Fibroblast of lung (primary cell): ENCODE results near the gene ANK2. TPM values are rescaled to one million over a fixed set of nuclear protein-coding genes. Genes with fewer than 3 reads are reported as not detected.

Experiments used
- DNase-seq, 2 donors: peaks; one replicate each; pipeline versions ENCODE4 v3.0.0 to v3.0.0-alpha.2; 2010; ENCODE audit warnings: low read depth in 2 of 2
- H2AFZ ChIP-seq: 2 replicates; pipeline ENCODE4 v1.5.1; 2012; ENCODE audit warnings: low read length, control low read depth, inconsistent platforms
- H3K27ac ChIP-seq: 2 replicates; pipeline ENCODE4 v1.5.1; 2011; ENCODE audit warnings: low read length, control low read depth; ENCODE audit not compliant: insufficient read depth
- H3K27me3 ChIP-seq: 2 replicates; pipeline ENCODE4 v1.5.1; 2011; ENCODE audit warnings: mild to moderate bottlenecking, low read length; ENCODE audit not compliant: control insufficient read depth, insufficient read depth
- H3K36me3 ChIP-seq: 2 replicates; pipeline ENCODE4 v1.5.1; 2011; ENCODE audit warnings: low read length; ENCODE audit not compliant: control insufficient read depth, insufficient read depth
- H3K4me1 ChIP-seq: 2 replicates; pipeline ENCODE4 v1.5.1; 2011; ENCODE audit warnings: low read length; ENCODE audit not compliant: control insufficient read depth, insufficient read depth; ENCODE audit errors: extremely low read depth
- H3K4me2 ChIP-seq: 2 replicates; pipeline ENCODE4 v1.5.1; 2011; ENCODE audit warnings: low read length, control low read depth; ENCODE audit not compliant: insufficient read depth; ENCODE audit errors: extremely low read depth
- H3K4me3 ChIP-seq, 4 experiments: fragments of 200-600 bp in 1 of 4; sonication (generic) in 1 of 4; replicated peaks in 1 of 4; 2 replicates each; pipeline ENCODE4 v1.5.1; 2011 to 2016; ENCODE audit warnings: low read length in 4 of 4, low read depth in 3 of 4, mild to moderate bottlenecking in 3 of 4, control low read depth in 2 of 4, inconsistent platforms in 1 of 4, mixed read lengths in 1 of 4; ENCODE audit not compliant: insufficient read depth in 1 of 4; ENCODE audit errors: control extremely low read depth in 1 of 4
- H3K79me2 ChIP-seq: 2 replicates; pipeline ENCODE4 v1.5.1; 2012; ENCODE audit warnings: mild to moderate bottlenecking, low read length, inconsistent platforms; ENCODE audit not compliant: control insufficient read depth, insufficient read depth
- H3K9ac ChIP-seq: 2 replicates; pipeline ENCODE4 v1.5.1; 2011; ENCODE audit warnings: mild to moderate bottlenecking, low read length, control low read depth; ENCODE audit not compliant: insufficient read depth
- H3K9me3 ChIP-seq: 2 replicates; pipeline ENCODE4 v1.5.1; 2012; ENCODE audit warnings: low read depth, low read length; ENCODE audit not compliant: control insufficient read depth, insufficient read depth
- H4K20me1 ChIP-seq: 2 replicates; pipeline ENCODE4 v1.5.1; 2011; ENCODE audit warnings: low read length; ENCODE audit not compliant: control insufficient read depth, insufficient read depth; ENCODE audit errors: extremely low read depth
- CTCF ChIP-seq, 2 donors: IDR thresholded peaks in 1 of 2; conservative IDR thresholded peaks in 1 of 2; 1 replicate in 1 of 2; 2 replicates in 1 of 2; pipeline ENCODE4 v1.5.1; 2011 to 2012; ENCODE audit warnings: low read length in 2 of 2, control low read depth in 1 of 2, inconsistent platforms in 1 of 2, low read depth in 1 of 2, mild to moderate bottlenecking in 1 of 2
- EZH2 ChIP-seq: IDR thresholded peaks from 2 replicates; pipeline ENCODE4 v1.5.1; 2012; ENCODE audit warnings: low read length, control low read depth, mild to moderate bottlenecking; ENCODE audit errors: missing control alignments
- polyA plus RNA-seq, 2 donors: library from polyadenylated mRNA; depleted of rRNA in 1 of 2; stranded (reverse) in 1 of 2; unstranded in 1 of 2; fragments of >200 nt; gene quantifications; 2 replicates each; pipeline ENCODE4 v1.2.1, GENCODE V29; 2011 to 2012; ENCODE audit warnings: missing spikeins in 1 of 2
- total RNA-seq: library from RNA; depleted of rRNA; stranded (reverse); fragments of >200 nt; gene quantifications from 2 replicates; pipeline ENCODE4 v1.2.1, GENCODE V29; 2014

Gene ANK2
- total and polyA plus RNA-seq, 2 donors (not counting 1 experiment from before 2014, with no cell fraction given): 10.9 to 95.1 TPM

GRCh38 chr4:113368056-113368455 lies 318.6 kb downstream of the ANK2 start:
- Histone ChIP-seq H3K79me2 (no peaks in the 10 kb centered on the region), H3K9me3 (no peaks in the 10 kb centered on the region), H3K9ac (no peak overlapping the region), H3K4me2 (peak overlapping the region; percentile 41), H4K20me1 (no peaks in the 10 kb centered on the region), H3K27me3 (no peaks in the 10 kb centered on the region), H3K4me1 (peaks cover 9% of the 10 kb centered on the region), H2AFZ (no peak overlapping the region), H3K27ac (peak overlapping the region; percentile 57), H3K36me3 (no peaks in the 10 kb centered on the region), H3K4me3 (no peak overlapping the region)
- peak; percentile 82 to 88 for DNase-seq
- TF ChIP-seq CTCF (conservative IDR thresholded peaks at IDR 0.05 in 1 of 2, IDR thresholded peaks at IDR 0.05 in 1 of 2; ENCODE audit: low read depth in 1 of 2, low read length in 2 of 2): no peak
- TF ChIP-seq EZH2: no peak

- Histone ChIP-seq H3K27ac (no peak overlapping the region), H3K9ac (no peak overlapping the region), H3K4me2 (no peak overlapping the region), H2AFZ (no peak overlapping the region), H3K27me3 (no peaks in the 10 kb centered on the region), H3K36me3 (no peaks in the 10 kb centered on the region), H3K4me1 (peaks cover 9% of the 10 kb centered on the region), H3K9me3 (no peaks in the 10 kb centered on the region), H3K4me3 (no peak overlapping the region), H4K20me1 (no peaks in the 10 kb centered on the region), H3K79me2 (no peaks in the 10 kb centered on the region)
- TF ChIP-seq CTCF (conservative IDR thresholded peaks at IDR 0.05 in 1 of 2, IDR thresholded peaks at IDR 0.05 in 1 of 2; ENCODE audit: low read depth in 1 of 2, low read length in 2 of 2): no peak
- TF ChIP-seq EZH2: no peak
- DNase-seq: no peak
Measured at GRCh38 chr4:113371111-113371510, 321.7 kb downstream of the ANK2 start.

GRCh38 chr4:113375964-113376666 lies 326.7 kb downstream of the ANK2 start:
- H4K20me1 ChIP-seq: no peaks in the 10 kb centered on the region

More at GRCh38 chr4:113375964-113376666, 326.7 kb downstream of the ANK2 start:
- Histone ChIP-seq H3K9ac (no peak overlapping the region), H3K4me2 (no peak overlapping the region), H3K27me3 (no peaks in the 10 kb centered on the region), H3K27ac (no peak overlapping the region), H3K9me3 (no peaks in the 10 kb centered on the region), H3K4me3 (no peak overlapping the region), H2AFZ (no peak overlapping the region), H3K4me1 (no peaks in the 10 kb centered on the region), H3K79me2 (no peaks in the 10 kb centered on the region), H3K36me3 (no peaks in the 10 kb centered on the region)
- no peak for DNase-seq
- TF ChIP-seq CTCF (conservative IDR thresholded peaks at IDR 0.05 in 1 of 2, IDR thresholded peaks at IDR 0.05 in 1 of 2; ENCODE audit: low read depth in 1 of 2, low read length in 2 of 2) (no peak), EZH2 (no peak)
